Psoas muscle (tissue), 8 donors: ENCODE measurements around the gene KCNN3. TPM values are rescaled to one million over a fixed set of nuclear protein-coding genes. Genes with fewer than 3 reads are reported as not detected.

Experiments used
- ATAC-seq, 4 donors: fragments of 200-7000 bp; cut with Tn5 transposase; one replicate each; pipeline ENCODE4 v1.9.1; 2020; ENCODE audit warnings: moderate library complexity in 3 of 4, mild to moderate bottlenecking in 2 of 4
- DNase-seq, 2 donors: peaks; one replicate each; pipeline ENCODE4 v3.0.0-alpha.2; 2020
- H3K27ac ChIP-seq: fragments of 200-600 bp; one replicate; pipeline ENCODE4 v1.8.0; 2022
- H3K27me3 ChIP-seq, 3 donors: fragments of 200-600 bp in 1 of 3; one replicate each; pipeline versions ENCODE4 v1.6.1 to v1.8.0; 2013 to 2022; ENCODE audit warnings: low read length in 2 of 3, mild to moderate bottlenecking in 2 of 3, moderate library complexity in 1 of 3; ENCODE audit not compliant: insufficient read depth in 3 of 3
- H3K36me3 ChIP-seq, 2 donors: fragments of 200-600 bp in 1 of 2; one replicate each; pipeline versions ENCODE4 v1.6.1 to v1.8.0; 2013 to 2022; ENCODE audit warnings: low read depth in 1 of 2, mild to moderate bottlenecking in 1 of 2, moderate library complexity in 1 of 2; ENCODE audit not compliant: insufficient read depth in 1 of 2
- H3K4me1 ChIP-seq: fragments of 200-600 bp; one replicate; pipeline ENCODE4 v1.8.0; 2022
- H3K4me3 ChIP-seq: fragments of 200-600 bp; one replicate; pipeline ENCODE4 v1.8.0; 2022; ENCODE audit warnings: mild to moderate bottlenecking
- H3K9me3 ChIP-seq: fragments of 200-600 bp; one replicate; pipeline ENCODE4 v1.8.0; 2022
- CTCF ChIP-seq: fragments of 200-600 bp; IDR thresholded peaks from one replicate; pipeline ENCODE4 v1.8.0; 2022; ENCODE audit warnings: antibody characterized with exemption
- WGBS, 3 donors: extraction: QIAGEN DNeasy Blood & Tissue Kit; methylation state at CpG; one replicate each; pipeline versions ENCODE4 v1.1.6 to v1.1.7; 2013; 5-methylcytosine and 5-hydroxymethylcytosine counted together
- intact Hi-C, 2 donors: fragments of 100-400 bp; cut with DNase I; formaldehyde crosslinking; loops; one replicate each; pipeline versions ENCODE4 v1.11.0 to v1.14.2; 2022
- polyA plus RNA-seq, 3 donors: library from polyadenylated mRNA; stranded (reverse); fragments of 200-250 nt; gene quantifications; one replicate each; pipeline ENCODE4 v1.2.3, GENCODE V29; 2013
- total RNA-seq, 4 donors: library from RNA; stranded (reverse); fragmentation: NEBNext Ultra II Directional in 2 of 4; extraction: Animal tissue kit (Norgen Biotek cat#: 25700) in 2 of 4; gene quantifications; one replicate each; pipeline versions ENCODE4 v1.2.1 to v1.2.4, GENCODE V29; 2021 to 2023
- donor health status: healthy with polysubstance abuse.
- donor health status: DM: no; HTN: no; CAD: no; lungs with moderate emphysema.
- donor health status: Bipolar disorder and iron deficiency.
- donor health status: healthy.
- donor health status: DM: yes; HTN: yes; CAD: no.
- donor health status: DM: no; HTN: no; CAD: no.
- donor health status: DM: no; HTN: no; CAD: no.
- donor health status: DM: yes; HTN: yes; CAD: no.

KCNN3 gene
- total and polyA plus RNA-seq, 7 donors = 2.5 to 60.9 (median 11.8) TPM

DNA sequence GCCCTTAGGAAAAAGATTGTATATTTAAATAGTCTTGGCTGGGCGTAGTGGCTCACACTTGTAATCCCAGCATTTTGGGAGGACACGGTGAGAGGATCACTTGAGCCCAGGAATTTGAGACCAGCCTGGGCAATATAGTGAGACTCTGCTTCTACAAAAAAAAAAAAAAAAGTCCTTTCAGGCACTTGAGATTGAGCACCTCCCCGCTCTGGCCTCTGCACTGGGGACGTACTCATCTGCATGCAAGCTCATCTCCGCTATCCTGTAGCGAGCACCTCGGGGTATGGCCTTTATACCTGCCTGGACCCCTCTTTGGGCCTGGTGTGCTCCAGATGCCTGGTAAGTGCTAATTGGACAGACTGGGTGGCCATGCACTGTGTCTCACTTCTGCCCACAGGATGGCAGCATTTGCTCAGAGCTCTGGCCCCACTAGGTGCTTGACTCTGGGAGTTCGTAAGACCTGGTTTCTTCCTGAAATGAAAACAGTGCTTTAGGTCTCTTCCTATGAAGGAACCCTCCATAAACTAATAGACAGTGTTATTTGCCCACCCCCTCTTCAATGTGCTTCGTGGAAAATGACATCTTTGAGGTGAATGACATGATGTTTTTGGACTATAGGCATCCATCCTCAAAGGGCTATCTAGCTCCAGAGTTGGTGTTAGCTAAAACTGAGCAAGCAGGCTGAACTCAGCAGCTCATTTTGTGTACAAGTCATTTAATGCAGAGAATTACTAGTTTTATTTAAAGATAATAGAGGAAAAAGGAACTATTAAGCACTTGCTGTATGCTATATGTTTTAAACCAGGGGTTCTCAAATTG, 200.4 kb downstream of the KCNN3 start:
- Histone ChIP-seq H3K4me1 (no peaks in the 10 kb centered on the region), H3K36me3 (no peaks in the 10 kb centered on the region), H3K4me3 (no peak overlapping the region), H3K27ac (no peak overlapping the region), H3K9me3 (no peaks in the 10 kb centered on the region), H3K27me3 (no peaks in the 10 kb centered on the region)
- DNase-seq (peak; percentile 66 to 84), ATAC-seq (peak; percentile 98 to 100 (median 100))
- 45 to 55% (median 46%) methylated on average over 9 of the region's 9 CpGs for WGBS, 3 donors
- intact Hi-C loops = loop anchor here (1.0 to 10.0 kb wide), 4 partner anchors 105 to 395 kb away; partner anchors contain the start of genes CHRNB2 (in 1 of the 2) and EFNA4 (in 1 of the 2)
- TF ChIP-seq CTCF = peak; percentile 86

DNA sequence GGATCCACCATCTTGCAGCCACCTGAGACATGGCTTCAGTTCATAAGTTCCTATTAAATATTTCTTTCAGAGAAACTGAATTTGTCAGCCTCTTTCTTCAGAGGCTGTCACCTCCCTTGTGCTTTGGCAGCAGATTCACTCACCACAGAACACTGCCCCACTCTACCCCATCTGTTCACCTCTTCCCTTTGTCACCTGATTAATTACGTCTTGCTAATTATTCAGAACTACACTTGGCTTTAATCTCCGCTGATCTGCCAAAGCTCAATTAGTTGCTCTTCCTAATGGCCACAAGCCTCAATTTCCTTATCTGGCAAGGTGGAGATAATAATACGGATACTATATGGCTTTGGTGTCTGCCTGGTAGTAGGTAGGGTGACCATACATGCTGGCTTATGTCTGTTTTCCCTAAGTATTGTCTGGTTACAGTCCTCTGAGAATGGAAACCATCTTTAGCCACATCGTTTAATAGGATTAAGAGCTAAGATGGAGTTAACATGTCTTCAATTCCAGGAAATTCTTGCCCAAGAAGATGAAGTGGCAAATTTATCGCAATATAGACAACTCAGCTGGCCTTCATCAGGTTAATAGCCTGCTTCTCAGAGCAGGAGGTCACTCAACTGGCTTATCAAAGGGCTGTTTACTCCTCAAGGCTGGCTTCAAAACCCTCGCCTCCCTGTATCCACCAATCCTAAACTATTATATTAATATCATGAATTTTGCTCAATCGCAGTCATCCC, 203.9 kb downstream of the KCNN3 start:
- Histone ChIP-seq H3K27me3 (no peaks in the 10 kb centered on the region), H3K27ac (no peak overlapping the region), H3K36me3 (no peaks in the 10 kb centered on the region), H3K9me3 (no peaks in the 10 kb centered on the region), H3K4me1 (no peaks in the 10 kb centered on the region), H3K4me3 (no peak overlapping the region)
- no peak for TF ChIP-seq CTCF
- no peak for DNase-seq
- intact Hi-C loops = loop anchor here in 1 of 2 donors (10.0 kb wide), 3 partner anchors 101 to 399 kb away; partner anchors contain the start of genes CHRNB2 and EFNA4
- WGBS, 3 donors = 77 to 89% (median 88%) methylated on average over 7 of the region's 7 CpGs
- ATAC-seq = no peak

DNA sequence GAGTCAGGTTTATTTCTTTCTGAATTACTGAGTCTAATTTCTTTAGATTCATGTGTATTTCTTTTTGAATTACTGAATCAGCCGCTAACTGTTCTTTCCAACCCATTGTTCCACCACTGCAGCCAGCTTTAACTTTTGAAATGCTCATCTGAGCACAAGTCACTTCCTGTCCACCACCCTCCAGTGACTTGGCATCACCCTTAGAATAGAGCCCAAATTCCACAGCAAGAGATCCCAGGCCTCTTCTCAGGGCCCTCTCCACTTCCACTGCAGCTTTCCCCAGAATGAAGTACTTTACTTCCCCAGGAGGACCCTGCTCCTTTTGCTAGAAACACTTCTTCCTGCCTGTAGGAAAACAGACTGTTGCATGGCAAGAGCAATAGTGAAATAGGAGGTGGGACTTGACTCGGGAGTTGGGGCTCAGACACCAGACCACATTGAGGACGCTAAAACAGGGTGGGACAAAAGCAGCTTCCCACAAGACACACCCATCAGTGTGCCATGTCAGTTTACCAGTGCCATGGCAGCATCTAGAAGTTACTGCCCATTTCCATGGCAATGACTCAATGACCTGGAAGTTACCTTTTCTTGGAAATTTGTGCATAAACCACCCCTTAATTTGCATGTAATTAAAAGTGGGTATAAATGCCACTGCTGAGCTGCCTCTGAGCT, 205.6 kb downstream of the KCNN3 start:
- intact Hi-C loops = loop anchor here in 1 of 2 donors (10.0 kb wide), 3 partner anchors 100 to 400 kb away; partner anchors contain the start of genes CHRNB2 and EFNA4
- DNase-seq (no peak), ATAC-seq (no peak)
- Histone ChIP-seq H3K4me3 (no peak overlapping the region), H3K4me1 (no peaks in the 10 kb centered on the region), H3K9me3 (no peaks in the 10 kb centered on the region), H3K36me3 (no peaks in the 10 kb centered on the region), H3K27ac (no peak overlapping the region), H3K27me3 (peaks cover 0 to 4% (median 0%) of the 10 kb centered on the region in 3 donors)
- WGBS, 3 donors = 63 to 70% (median 69%) methylated on average over 3 of the region's 3 CpGs
- no peak for TF ChIP-seq CTCF

DNA sequence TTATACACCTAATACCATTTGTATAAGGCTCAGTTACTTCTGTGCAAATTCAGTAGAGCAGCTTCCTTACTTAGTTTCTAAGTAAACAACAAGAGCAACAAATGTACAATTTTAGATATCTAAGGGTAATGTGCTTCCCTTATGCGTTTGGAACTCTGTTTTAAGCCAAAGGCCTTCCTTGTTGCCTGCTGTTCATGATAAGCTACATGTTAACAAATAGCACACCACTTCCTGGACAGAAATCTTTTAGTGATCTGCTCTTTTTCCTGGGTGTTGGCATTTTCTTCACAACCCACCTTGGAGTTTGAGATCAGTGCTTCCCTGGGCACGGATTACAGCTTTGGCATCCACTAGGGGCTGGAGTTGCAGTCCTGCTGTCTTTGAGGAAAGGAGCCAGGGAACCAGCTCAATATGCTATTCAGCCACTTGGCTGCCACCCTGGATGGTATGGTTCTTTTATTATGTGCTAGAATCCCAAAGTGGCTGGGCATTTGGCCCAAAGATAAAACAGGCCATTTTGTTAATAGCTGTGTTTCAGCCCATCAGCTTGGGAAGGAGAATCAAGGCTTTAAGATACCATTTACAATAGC, 206.5 kb downstream of the KCNN3 start:
- DNase-seq (no peak), ATAC-seq (no peak)
- Histone ChIP-seq H3K27ac (no peak overlapping the region), H3K4me1 (no peaks in the 10 kb centered on the region), H3K4me3 (no peak overlapping the region), H3K9me3 (no peaks in the 10 kb centered on the region), H3K27me3 (peaks cover 0 to 4% (median 0%) of the 10 kb centered on the region in 3 donors), H3K36me3 (no peaks in the 10 kb centered on the region)
- intact Hi-C loops = loop anchor here in 1 of 2 donors (10.0 kb wide), 3 partner anchors 99 to 401 kb away; partner anchors contain the start of genes CHRNB2 and EFNA4
- TF ChIP-seq CTCF = no peak
- 35 to 49% (median 37%) methylated on average over 2 of the region's 2 CpGs for WGBS, 3 donors
